HL-60/S4 treated with phorbol 12-myristate 13-acetate at 8.2 ng/mL for 4 days and 3 days (cell line): ENCODE data around the gene AGTPBP1.

Experiments
- in situ Hi-C: fragments of 300-500 bp; cut with MboI; formaldehyde crosslinking; loops from 2 replicates; pipeline ENCODE4 v1.15.0; 2022; ENCODE audit warnings: low sequenced_read_pairs

The AGTPBP1 gene

GRCh38 chr9:85541876-85542275 lies 199.9 kb downstream of the AGTPBP1 start:
- in situ Hi-C loops, result no loop called here

- in situ Hi-C loops, result no loop called here
Observed at GRCh38 chr9:85536514-85536913, 205.2 kb downstream of the AGTPBP1 start.

- in situ Hi-C loops, result no loop called here
Observed at GRCh38 chr9:85536076-85536475, 205.7 kb downstream of the AGTPBP1 start.

GRCh38 chr9:85534340-85534739 lies 207.4 kb downstream of the AGTPBP1 start:
- in situ Hi-C loops, result no loop called here

GRCh38 chr9:85533538-85533937 lies 208.2 kb downstream of the AGTPBP1 start:
- in situ Hi-C loops, result no loop called here

GRCh38 chr9:85530721-85531120 lies 211.0 kb downstream of the AGTPBP1 start:
- in situ Hi-C loops, result no loop called here

- in situ Hi-C loops, result no loop called here
Observed at GRCh38 chr9:85528607-85529006, 213.1 kb downstream of the AGTPBP1 start.

GRCh38 chr9:85528142-85528541 lies 213.6 kb downstream of the AGTPBP1 start:
- in situ Hi-C loops, result no loop called here

GRCh38 chr9:85527331-85528020 lies 214.3 kb downstream of the AGTPBP1 start:
- in situ Hi-C loops, result no loop called here

GRCh38 chr9:85524531-85524930 lies 217.2 kb downstream of the AGTPBP1 start:
- in situ Hi-C loops, result no loop called here

- in situ Hi-C loops, result no loop called here
Observed at GRCh38 chr9:85523202-85523601, 218.6 kb downstream of the AGTPBP1 start.

- in situ Hi-C loops, result no loop called here
Observed at GRCh38 chr9:85522459-85523092, 219.2 kb downstream of the AGTPBP1 start.

- in situ Hi-C loops, result no loop called here
Observed at GRCh38 chr9:85521371-85522197, 220.2 kb downstream of the AGTPBP1 start.

GRCh38 chr9:85516976-85517637 lies 224.6 kb downstream of the AGTPBP1 start:
- in situ Hi-C loops, result no loop called here

GRCh38 chr9:85516455-85516854 lies 225.3 kb downstream of the AGTPBP1 start:
- in situ Hi-C loops, result no loop called here

GRCh38 chr9:85515021-85515420 lies 226.7 kb downstream of the AGTPBP1 start:
- in situ Hi-C loops, result no loop called here

GRCh38 chr9:85514256-85514655 lies 227.5 kb downstream of the AGTPBP1 start:
- in situ Hi-C loops, result no loop called here

GRCh38 chr9:85511746-85512145 lies 230.0 kb downstream of the AGTPBP1 start:
- in situ Hi-C loops, result no loop called here

- in situ Hi-C loops, result no loop called here
Observed at GRCh38 chr9:85510830-85511504, 230.8 kb downstream of the AGTPBP1 start.

GRCh38 chr9:85508616-85509015 lies 233.1 kb downstream of the AGTPBP1 start:
- in situ Hi-C loops, result no loop called here

- in situ Hi-C loops, result no loop called here
Observed at GRCh38 chr9:85505612-85506011, 236.1 kb downstream of the AGTPBP1 start.
